ENCODE results near the gene SLC16A2.

The SLC16A2 gene

GRCh38 chrX:74421036-74421739 lies at the start of gene SLC16A2:
TSS of gene SLC16A2 (plus strand) at chrX:74421493. CDS start at chrX:74421638, 145 bp downstream.
- TF ChIP-seq GATA3 (IDR thresholded peaks at IDR 0.05; ENCODE audit: low read depth, low read length) (no peak), GATA2 (IDR thresholded peaks at IDR 0.05; ENCODE audit: low read depth, low read length) (no peak)

DNA sequence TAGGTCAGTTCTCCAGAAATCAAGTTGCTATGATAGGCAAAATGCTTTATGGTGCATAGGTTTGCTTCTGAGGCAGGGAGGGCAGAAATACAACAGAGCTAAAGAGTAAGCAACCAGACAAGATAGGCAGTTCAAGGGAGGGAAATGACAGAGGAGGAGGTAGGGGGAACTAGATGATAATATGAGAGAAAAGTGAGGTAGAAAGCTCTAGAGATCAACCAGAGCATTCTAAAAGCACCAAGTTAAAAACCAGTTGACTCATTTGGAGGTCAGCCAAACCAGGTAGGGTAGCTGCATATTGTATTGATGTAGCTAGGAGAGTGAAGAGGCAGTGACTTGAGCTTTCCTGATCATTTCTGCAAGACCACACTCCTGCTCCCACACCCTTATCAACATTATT lies 49.0 kb upstream of the SLC16A2 start:
- no peak for TF ChIP-seq GATA2 (IDR thresholded peaks at IDR 0.05; ENCODE audit: low read depth, low read length)
- TF ChIP-seq GATA3 (IDR thresholded peaks at IDR 0.05; ENCODE audit: low read depth, low read length) = no peak

DNA sequence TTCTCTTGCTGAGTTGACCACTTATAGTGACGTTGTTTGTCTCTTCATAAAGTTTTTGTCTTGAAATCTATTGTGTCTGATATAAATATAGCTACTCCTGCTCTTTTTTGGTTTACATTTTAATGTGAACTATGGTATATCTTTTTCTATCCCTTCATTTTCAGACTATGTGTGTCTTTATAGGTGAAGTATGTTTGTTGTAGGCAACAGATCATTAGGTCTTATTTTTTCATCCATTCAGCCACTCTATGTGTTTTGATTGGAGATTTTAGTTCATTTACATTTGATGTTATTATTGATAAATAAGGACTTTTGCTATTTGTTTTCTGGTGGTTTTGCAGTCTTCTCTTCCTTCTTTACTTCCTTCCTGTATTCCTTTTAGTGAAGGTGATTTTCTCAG lies 44.0 kb upstream of the SLC16A2 start:
- TF ChIP-seq GATA3 (IDR thresholded peaks at IDR 0.05; ENCODE audit: low read depth, low read length) = no peak
- no peak for TF ChIP-seq GATA2 (IDR thresholded peaks at IDR 0.05; ENCODE audit: low read depth, low read length)

GRCh38 chrX:74382613-74383012 lies 38.7 kb upstream of the SLC16A2 start:
- no peak for TF ChIP-seq GATA3 (IDR thresholded peaks at IDR 0.05; ENCODE audit: low read depth, low read length)
- TF ChIP-seq GATA2 (IDR thresholded peaks at IDR 0.05; ENCODE audit: low read depth, low read length) = no peak

DNA sequence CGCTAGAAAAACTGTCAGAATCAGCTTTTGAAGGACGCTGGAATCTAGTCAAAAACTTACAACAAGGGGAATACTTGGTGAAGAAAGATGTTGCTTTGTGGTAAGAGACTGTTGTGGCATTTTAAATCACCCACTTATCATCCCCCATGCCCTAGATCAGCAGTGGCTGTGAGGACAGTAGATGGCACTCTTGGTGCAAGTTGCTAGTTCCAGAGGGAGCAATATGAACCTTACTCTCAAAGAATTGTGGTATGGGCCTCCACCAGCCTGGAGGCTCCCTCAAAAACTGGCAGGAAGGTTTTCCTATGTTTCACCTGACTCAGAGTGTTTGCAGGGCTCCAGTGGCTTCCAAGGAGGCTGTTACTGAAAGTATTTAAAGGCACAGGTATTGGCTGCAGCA lies 37.7 kb upstream of the SLC16A2 start:
- TF ChIP-seq GATA3 (IDR thresholded peaks at IDR 0.05; ENCODE audit: low read depth, low read length) (no peak), GATA2 (IDR thresholded peaks at IDR 0.05; ENCODE audit: low read depth, low read length) (no peak)

DNA sequence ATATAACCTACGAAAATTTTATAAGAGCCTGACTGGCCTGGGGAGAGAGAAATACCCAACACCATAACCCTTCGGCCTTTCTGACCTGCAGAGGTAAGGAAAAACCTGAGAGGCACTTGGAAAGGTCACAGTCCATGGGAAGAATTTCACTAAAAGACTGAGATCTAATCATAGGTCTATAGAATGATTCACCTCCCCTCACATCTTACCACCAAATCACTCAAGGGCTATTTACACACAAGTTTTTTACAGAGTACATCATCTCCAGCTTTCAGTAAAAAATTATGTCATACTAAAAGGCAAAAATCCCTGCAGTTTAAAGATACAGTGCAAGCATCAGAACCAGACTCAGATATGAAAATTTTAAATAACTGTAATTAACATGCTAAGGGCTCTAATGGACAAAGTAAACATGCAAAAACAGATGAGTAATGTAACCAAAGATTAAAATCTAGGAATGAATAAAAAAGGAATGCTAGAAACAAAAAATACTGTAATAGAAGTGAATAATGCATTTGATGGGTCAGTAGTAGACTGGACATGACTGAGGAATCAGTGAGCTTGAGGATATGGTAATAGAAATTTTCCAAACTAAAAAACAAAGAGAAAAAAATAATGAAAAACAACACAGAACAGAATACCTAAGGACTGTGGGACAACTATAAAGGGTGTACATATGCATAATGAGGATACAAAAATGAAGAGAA lies 32.1 kb upstream of the SLC16A2 start:
- no peak for TF ChIP-seq GATA2 (IDR thresholded peaks at IDR 0.05; ENCODE audit: low read depth, low read length)
- no peak for TF ChIP-seq GATA3 (IDR thresholded peaks at IDR 0.05; ENCODE audit: low read depth, low read length)

DNA sequence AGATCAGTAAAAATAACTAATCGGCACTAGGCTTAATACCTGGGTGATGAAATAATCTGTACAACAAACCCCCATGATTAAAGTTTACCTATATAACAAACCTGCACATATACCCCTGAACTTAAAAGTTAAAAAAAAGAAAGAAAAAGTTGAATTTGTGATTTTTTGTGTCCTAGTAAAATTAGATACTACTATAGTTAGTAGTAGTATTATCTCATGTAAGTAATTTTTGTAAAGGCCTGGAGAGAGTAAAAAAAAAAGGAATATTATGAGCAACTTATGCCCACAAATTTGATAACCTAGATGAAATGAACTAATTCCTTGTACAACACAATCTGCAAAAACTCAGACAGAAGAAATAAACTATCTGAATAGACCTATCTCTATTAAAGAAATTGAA lies 25.7 kb upstream of the SLC16A2 start:
- TF ChIP-seq GATA2 (IDR thresholded peaks at IDR 0.05; ENCODE audit: low read depth, low read length) (no peak), GATA3 (IDR thresholded peaks at IDR 0.05; ENCODE audit: low read depth, low read length) (no peak)

GRCh38 chrX:74405973-74406489 lies 15.3 kb upstream of the SLC16A2 start:
- TF ChIP-seq GATA2 (IDR thresholded peaks at IDR 0.05; ENCODE audit: low read depth, low read length) (no peak), GATA3 (IDR thresholded peaks at IDR 0.05; ENCODE audit: low read depth, low read length) (no peak)

DNA sequence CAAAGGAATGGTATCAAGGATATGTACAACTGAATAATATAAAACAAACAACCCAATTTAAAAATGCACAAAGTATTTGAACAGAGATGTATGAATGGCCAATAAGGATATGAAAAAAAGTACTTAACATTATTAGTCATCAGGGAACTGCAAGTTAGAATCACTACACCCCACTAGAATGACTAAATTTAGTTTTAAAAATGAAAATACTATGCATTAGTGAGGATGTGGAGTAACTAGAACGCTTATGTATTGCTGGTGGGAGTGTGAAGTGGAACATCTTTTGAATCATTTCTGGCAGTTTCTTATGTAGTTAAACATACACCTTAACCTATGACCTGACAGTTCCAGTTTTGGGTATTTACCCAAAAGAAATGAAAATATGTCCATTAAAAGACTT lies 13.0 kb upstream of the SLC16A2 start:
- no peak for TF ChIP-seq GATA3 (IDR thresholded peaks at IDR 0.05; ENCODE audit: low read depth, low read length)
- no peak for TF ChIP-seq GATA2 (IDR thresholded peaks at IDR 0.05; ENCODE audit: low read depth, low read length)

DNA sequence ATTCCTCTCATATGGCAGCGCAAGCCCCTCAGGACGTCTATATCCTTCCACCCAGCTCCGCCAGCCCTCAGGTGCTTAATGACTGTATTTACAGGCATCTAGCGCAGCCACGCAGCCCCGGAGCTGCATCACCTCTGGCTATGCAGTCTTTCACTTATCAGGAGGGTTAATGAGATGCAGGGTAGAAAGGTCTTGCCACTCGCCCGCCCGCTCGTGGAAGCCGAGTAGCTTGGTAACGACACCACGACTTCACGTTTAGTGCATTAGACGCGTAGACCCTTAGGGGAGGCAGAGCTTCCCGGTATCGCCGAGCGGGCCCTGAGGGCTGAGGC lies 1.5 kb upstream of the SLC16A2 start:
- TF ChIP-seq GATA3 (IDR thresholded peaks at IDR 0.05; ENCODE audit: low read depth, low read length) = no peak
- no peak for TF ChIP-seq GATA2 (IDR thresholded peaks at IDR 0.05; ENCODE audit: low read depth, low read length)

- TF ChIP-seq GATA3 (IDR thresholded peaks at IDR 0.05; ENCODE audit: low read depth, low read length) = no peak
- TF ChIP-seq GATA2 (IDR thresholded peaks at IDR 0.05; ENCODE audit: low read depth, low read length) = no peak
Measured at GRCh38 chrX:74420196-74421035, 877 bp upstream of the SLC16A2 start.

- TF ChIP-seq GATA3 (IDR thresholded peaks at IDR 0.05; ENCODE audit: low read depth, low read length) = no peak
- TF ChIP-seq GATA2 (IDR thresholded peaks at IDR 0.05; ENCODE audit: low read depth, low read length) = no peak
Measured at GRCh38 chrX:74421740-74422352, 553 bp downstream of the SLC16A2 start.

GRCh38 chrX:74422576-74423288 lies 1.4 kb downstream of the SLC16A2 start:
- no peak for TF ChIP-seq GATA2 (IDR thresholded peaks at IDR 0.05; ENCODE audit: low read depth, low read length)
- TF ChIP-seq GATA3 (IDR thresholded peaks at IDR 0.05; ENCODE audit: low read depth, low read length) = no peak

Measured in SH-SY5Y (cell line).